ENCODE measurements around the gene DDX10. TPM values are rescaled to one million over a fixed set of nuclear protein-coding genes. Genes with fewer than 3 reads are reported as not detected.
"Not testable (repeated sequence)": the region's sequence is repeated elsewhere in the genome, so short reads cannot be mapped to it uniquely, and the experiment has no call there.

The DDX10 gene
- total RNA-seq, 1 donor from 2014 or later, result 38.5 TPM

- Mint-ChIP-seq H3K27me3 (ENCODE audit: low read depth) (no peaks in the 10 kb centered on the region), H3K36me3 (peaks cover 6% of the 10 kb centered on the region), H3K4me3 (no peak overlapping the region), H3K4me1 (peaks cover 28% of the 10 kb centered on the region), H3K27ac (no peak overlapping the region), H3K9me3 (peaks cover 20% of the 10 kb centered on the region)
- TF ChIP-seq CTCF (IDR thresholded peaks at IDR 0.05; ENCODE audit: unreplicated experiment), result no peak
- DNase-seq (ENCODE audit: low spot score in 2 of 2, unreplicated experiment in 2 of 2), result no peak
Observed at GRCh38 chr11:108632041-108632704, 32.7 kb upstream of the DDX10 start.

- Mint-ChIP-seq H3K36me3 (no peaks in the 10 kb centered on the region), H3K4me1 (peaks cover 49% of the 10 kb centered on the region), H3K9me3 (peaks cover 12% of the 10 kb centered on the region), H3K27ac (peak overlapping the region; percentile 93), H3K4me3 (no peak overlapping the region), H3K27me3 (ENCODE audit: low read depth) (no peaks in the 10 kb centered on the region)
- DNase-seq (ENCODE audit: low spot score in 2 of 2, unreplicated experiment in 2 of 2), result no peak
- TF ChIP-seq CTCF (IDR thresholded peaks at IDR 0.05; ENCODE audit: unreplicated experiment), result no peak
Observed at GRCh38 chr11:108635106-108635505, 29.8 kb upstream of the DDX10 start.

- Mint-ChIP-seq H3K27me3 (ENCODE audit: low read depth) (no peaks in the 10 kb centered on the region), H3K4me1 (peaks cover 60% of the 10 kb centered on the region), H3K4me3 (no peak overlapping the region), H3K9me3 (peaks cover 8% of the 10 kb centered on the region), H3K36me3 (no peaks in the 10 kb centered on the region), H3K27ac (peak overlapping the region; percentile 72)
- no peak for DNase-seq (ENCODE audit: low spot score in 2 of 2, unreplicated experiment in 2 of 2)
- TF ChIP-seq CTCF (IDR thresholded peaks at IDR 0.05; ENCODE audit: unreplicated experiment), result no peak
Observed at GRCh38 chr11:108636222-108636621, 28.6 kb upstream of the DDX10 start.

GRCh38 chr11:108639146-108639545, 25.7 kb upstream of the DDX10 start:
- DNase-seq (ENCODE audit: low spot score in 2 of 2, unreplicated experiment in 2 of 2), result no peak
- peaks cover 7% of the 10 kb centered on the region for H3K9me3 Mint-ChIP-seq
- no peaks in the 10 kb centered on the region for H3K36me3 Mint-ChIP-seq
- no peak overlapping the region for H3K4me3 Mint-ChIP-seq
- TF ChIP-seq CTCF (IDR thresholded peaks at IDR 0.05; ENCODE audit: unreplicated experiment), result no peak
- H3K27me3 Mint-ChIP-seq (ENCODE audit: low read depth), result no peaks in the 10 kb centered on the region
- H3K27ac Mint-ChIP-seq, result peak overlapping the region; percentile 80
- peaks cover 61% of the 10 kb centered on the region for H3K4me1 Mint-ChIP-seq

GRCh38 chr11:108641752-108642151, 23.1 kb upstream of the DDX10 start:
- H3K9me3 Mint-ChIP-seq; H3K27me3 Mint-ChIP-seq (ENCODE audit: low read depth); H3K27ac Mint-ChIP-seq; H3K36me3 Mint-ChIP-seq; H3K4me3 Mint-ChIP-seq; DNase-seq (ENCODE audit: low spot score in 2 of 2, unreplicated experiment in 2 of 2): not testable (repeated sequence)
- H3K4me1 Mint-ChIP-seq, result peaks cover 50% of the 10 kb centered on the region

- Mint-ChIP-seq H3K4me1 (peaks cover 47% of the 10 kb centered on the region), H3K4me3 (no peak overlapping the region), H3K27me3 (ENCODE audit: low read depth) (no peaks in the 10 kb centered on the region), H3K36me3 (no peaks in the 10 kb centered on the region), H3K27ac (no peak overlapping the region), H3K9me3 (no peaks in the 10 kb centered on the region)
- no peak for TF ChIP-seq CTCF (IDR thresholded peaks at IDR 0.05; ENCODE audit: unreplicated experiment)
- DNase-seq (ENCODE audit: low spot score in 2 of 2, unreplicated experiment in 2 of 2), result no peak
Observed at GRCh38 chr11:108643974-108644373, 20.9 kb upstream of the DDX10 start.
